HG03442 (cell line): ENCODE results near the gene ADCY6.
"Not testable (repeated sequence)": the region's sequence is repeated elsewhere in the genome, so short reads cannot be mapped to it uniquely, and the experiment has no call there.

Experiments used
- ATAC-seq: cut with Tn5 transposase; IDR thresholded peaks from one replicate; pipeline ENCODE4 v1.9.1; 2021; ENCODE audit warnings: mild to moderate bottlenecking, moderate library complexity; ENCODE audit not compliant: unreplicated experiment

The ADCY6 gene

GRCh38 chr12:48764521-48764920, 24.4 kb downstream of the ADCY6 start:
- no peak for ATAC-seq

DNA sequence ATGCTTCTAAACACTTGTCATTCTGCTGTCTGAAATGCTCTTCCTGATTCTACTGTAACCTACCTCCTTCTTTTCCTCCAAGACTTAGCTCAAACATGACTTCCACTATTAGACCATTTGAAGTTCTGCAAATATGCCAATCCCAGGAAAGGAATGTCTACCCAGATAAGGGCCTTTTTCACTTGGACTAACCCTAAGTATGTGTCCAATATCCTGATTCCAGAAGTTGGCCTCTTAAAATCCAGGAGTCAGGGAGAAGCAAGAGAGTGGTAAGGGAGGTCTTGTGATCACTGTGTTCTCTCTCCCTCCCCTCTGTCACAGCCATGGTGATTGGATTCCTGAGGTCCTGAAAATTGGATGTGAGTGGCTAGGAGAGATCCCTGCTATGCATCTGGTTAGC, 30.2 kb downstream of the ADCY6 start:
- no peak for ATAC-seq

- ATAC-seq, result no peak
These were observed 30.7 kb downstream of the ADCY6 start for GRCh38 chr12:48758186-48758585.

- ATAC-seq, result no peak
These were observed 38.0 kb downstream of the ADCY6 start for GRCh38 chr12:48750769-48751356.

DNA sequence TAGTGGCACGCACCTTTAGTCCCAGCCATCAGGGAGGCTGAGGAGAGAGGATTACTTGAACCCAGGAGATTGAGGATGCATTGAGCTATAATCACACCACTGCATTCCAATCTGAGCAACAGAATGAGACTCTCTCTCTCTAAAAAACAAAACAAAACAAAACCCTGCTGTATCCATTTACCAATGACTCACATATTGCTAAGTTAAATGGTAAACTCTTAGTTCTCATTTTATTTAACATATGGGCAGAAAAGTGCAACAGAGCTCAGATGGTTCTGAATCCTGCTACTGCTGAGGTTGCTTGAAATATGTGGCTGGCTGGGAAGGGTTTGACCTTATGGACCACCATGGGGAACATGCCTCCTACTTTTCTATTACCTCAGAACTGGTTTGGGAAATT, 38.7 kb downstream of the ADCY6 start:
- no peak for ATAC-seq

DNA sequence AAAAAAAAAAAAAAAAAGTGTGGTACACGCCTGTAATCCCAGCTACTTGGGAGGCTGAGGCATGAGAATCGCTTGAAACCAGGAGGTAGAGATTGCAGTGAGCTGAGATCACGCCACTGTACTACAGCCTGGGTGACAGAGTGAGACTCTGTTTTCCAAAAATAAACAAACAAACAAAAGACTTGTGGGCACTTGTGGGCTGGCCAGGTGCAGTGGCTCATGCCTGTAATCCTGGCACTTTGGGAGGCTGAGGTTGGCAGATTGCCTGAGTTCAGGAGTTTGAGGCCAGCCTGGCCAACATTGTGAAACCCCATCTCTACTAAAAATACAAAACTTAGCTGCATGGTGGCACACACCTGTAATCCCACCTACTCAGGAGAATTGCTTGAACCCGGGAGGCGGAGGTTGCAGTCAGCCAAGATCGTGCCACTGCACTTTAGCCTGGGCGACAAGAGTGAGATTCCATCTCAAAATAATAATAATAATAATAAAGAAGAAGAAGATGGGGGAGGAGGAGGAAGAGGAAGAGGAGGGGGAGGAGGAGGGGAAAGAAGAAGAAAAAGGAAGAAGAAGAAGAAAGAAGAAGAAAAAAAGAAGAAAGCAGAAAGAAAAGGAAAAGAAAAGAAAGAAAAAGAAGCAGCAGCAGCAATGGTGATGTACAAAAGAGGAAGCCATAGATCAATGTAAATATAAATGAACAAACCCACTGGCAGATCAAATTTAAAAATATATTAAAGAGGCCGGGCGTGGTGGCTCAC, 44.5 kb downstream of the ADCY6 start:
- no peak for ATAC-seq

- no peak for ATAC-seq
These were observed 49.1 kb downstream of the ADCY6 start for GRCh38 chr12:48739618-48740269.

DNA sequence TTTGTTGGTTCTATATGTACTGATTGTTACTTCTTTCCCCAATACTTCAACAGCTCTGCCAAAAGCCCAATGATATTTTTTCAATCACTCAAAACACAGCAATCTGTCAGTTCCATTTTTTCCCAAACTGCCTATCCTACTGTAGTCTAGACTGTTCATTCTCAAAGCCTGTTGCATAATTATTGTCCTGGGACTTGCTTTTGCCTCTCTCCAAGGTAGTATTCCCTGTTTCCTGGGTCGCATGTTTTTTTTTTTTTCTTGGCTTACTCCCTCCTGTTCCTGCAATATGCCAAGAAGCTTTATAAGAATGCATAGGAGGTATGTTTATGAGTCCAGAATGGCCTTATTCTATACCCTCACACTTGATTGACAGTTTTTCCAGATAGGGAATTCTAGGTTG, 52.4 kb downstream of the ADCY6 start:
- no peak for ATAC-seq

GRCh38 chr12:48728807-48729206, 60.1 kb downstream of the ADCY6 start:
- ATAC-seq, result no peak

DNA sequence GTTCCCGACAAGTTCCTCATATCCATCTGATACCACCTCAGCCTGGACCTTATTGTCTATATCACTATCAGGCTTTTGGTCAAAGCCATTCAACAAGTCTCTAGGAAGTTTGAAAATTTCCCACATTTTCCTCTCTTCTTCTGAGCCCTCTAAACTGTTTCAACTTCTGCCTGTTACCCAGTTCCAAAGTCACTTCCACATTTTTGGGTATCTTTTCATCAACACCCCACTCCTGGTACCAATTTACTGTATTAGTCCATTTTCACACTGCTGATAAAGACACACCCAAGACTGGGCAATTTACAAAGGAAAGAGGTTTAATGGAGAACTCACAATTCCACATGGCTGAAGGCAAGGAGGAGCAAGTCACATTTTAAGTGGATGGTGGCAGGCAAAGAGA, 68.2 kb downstream of the ADCY6 start:
- ATAC-seq, result not testable (repeated sequence)

- ATAC-seq, result not testable (repeated sequence)
These were observed 68.7 kb downstream of the ADCY6 start for GRCh38 chr12:48720171-48720570.

GRCh38 chr12:48719002-48719401, 69.9 kb downstream of the ADCY6 start:
- not testable (repeated sequence) for ATAC-seq

GRCh38 chr12:48717252-48717695, 71.6 kb downstream of the ADCY6 start:
- ATAC-seq, result no peak

- ATAC-seq, result peak; percentile 96
These were observed 72.2 kb downstream of the ADCY6 start, which contains the start of gene CCNT1 for GRCh38 chr12:48716493-48717251. Gene CCNT1 (minus strand): TSS chr12:48716707. CDS start chr12:48716675, 32 bp downstream.
